Measurements from ENCODE around the gene PMEPA1.

The PMEPA1 gene

GRCh38 chr20:57691699-57692098, 18.1 kb downstream of the PMEPA1 start:
- ChIA-PET CTCF (interaction anchor here (1.5 kb wide), 1 partner anchor 38 kb away, joined by 5 read pairs; no protein-coding TSS in a partner anchor), POLR2A (ENCODE audit: low non-redundant PET) (no interaction called here)
- no peak for DNase-seq (ENCODE audit: low spot score)

GRCh38 chr20:57690525-57690924, 19.3 kb downstream of the PMEPA1 start:
- CTCF ChIA-PET: no interaction called here
- POLR2A ChIA-PET (ENCODE audit: low non-redundant PET): no interaction called here
- H3K27ac ChIP-seq: peak overlapping the region; percentile 96
- DNase-seq (ENCODE audit: low spot score): no peak
- no peak for TF ChIP-seq CTCF (conservative IDR thresholded peaks at IDR 0.05; ENCODE audit: low read depth)

More at GRCh38 chr20:57691699-57692098, 18.1 kb downstream of the PMEPA1 start:
- TF ChIP-seq CTCF (conservative IDR thresholded peaks at IDR 0.05; ENCODE audit: low read depth): no peak
- H3K27ac ChIP-seq: peak overlapping the region; percentile 96

- H3K27ac ChIP-seq: peak overlapping the region; percentile 96
- POLR2A ChIA-PET (ENCODE audit: low non-redundant PET): no interaction called here
Observed at GRCh38 chr20:57689745-57690481, 19.9 kb downstream of the PMEPA1 start.

GRCh38 chr20:57688864-57689263, 21.0 kb downstream of the PMEPA1 start:
- POLR2A ChIA-PET (ENCODE audit: low non-redundant PET): no interaction called here
- no peak for DNase-seq (ENCODE audit: low spot score)

More at GRCh38 chr20:57689745-57690481, 19.9 kb downstream of the PMEPA1 start:
- DNase-seq (ENCODE audit: low spot score): no peak
- CTCF ChIA-PET: no interaction called here
- TF ChIP-seq CTCF (conservative IDR thresholded peaks at IDR 0.05; ENCODE audit: low read depth): no peak

GRCh38 chr20:57688295-57688694, 21.5 kb downstream of the PMEPA1 start:
- POLR2A ChIA-PET (ENCODE audit: low non-redundant PET): no interaction called here

More at GRCh38 chr20:57688864-57689263, 21.0 kb downstream of the PMEPA1 start:
- no peak for TF ChIP-seq CTCF (conservative IDR thresholded peaks at IDR 0.05; ENCODE audit: low read depth)
- CTCF ChIA-PET: interaction anchor here (0.9 kb wide), 1 partner anchor 35 kb away, joined by 3 read pairs; no protein-coding TSS in a partner anchor
- H3K27ac ChIP-seq: peak overlapping the region; percentile 96

More at GRCh38 chr20:57688295-57688694, 21.5 kb downstream of the PMEPA1 start:
- DNase-seq (ENCODE audit: low spot score): no peak
- peak overlapping the region; percentile 96 for H3K27ac ChIP-seq
- no peak for TF ChIP-seq CTCF (conservative IDR thresholded peaks at IDR 0.05; ENCODE audit: low read depth)
- CTCF ChIA-PET: interaction anchor here (0.7 to 0.9 kb wide), 2 partner anchors 34 to 495 kb away, joined by 3 read pairs; no protein-coding TSS in a partner anchor

Data from RWPE1 (cell line).